AG09319 (cell line): ENCODE measurements around the gene PSMD14.
"Not testable (repeated sequence)": the region's sequence is repeated elsewhere in the genome, so short reads cannot be mapped to it uniquely, and the experiment has no call there.

Experiments used
- DNase-seq: peaks from one replicate; pipeline ENCODE4 v3.0.0-alpha.2; 2010; ENCODE audit warnings: low read depth; ENCODE audit errors: extremely low read depth
- TF ChIP-seq, protein P1 (sequence below): IDR thresholded peaks from 2 replicates; pipeline ENCODE4 v1.5.1; 2011; ENCODE audit warnings: low read depth, mild to moderate bottlenecking, inconsistent platforms, low read length, moderate library complexity

The PSMD14 gene

GRCh38 chr2:161355983-161356382 lies 47.8 kb downstream of the PSMD14 start:
- TF ChIP-seq, protein P1, sequence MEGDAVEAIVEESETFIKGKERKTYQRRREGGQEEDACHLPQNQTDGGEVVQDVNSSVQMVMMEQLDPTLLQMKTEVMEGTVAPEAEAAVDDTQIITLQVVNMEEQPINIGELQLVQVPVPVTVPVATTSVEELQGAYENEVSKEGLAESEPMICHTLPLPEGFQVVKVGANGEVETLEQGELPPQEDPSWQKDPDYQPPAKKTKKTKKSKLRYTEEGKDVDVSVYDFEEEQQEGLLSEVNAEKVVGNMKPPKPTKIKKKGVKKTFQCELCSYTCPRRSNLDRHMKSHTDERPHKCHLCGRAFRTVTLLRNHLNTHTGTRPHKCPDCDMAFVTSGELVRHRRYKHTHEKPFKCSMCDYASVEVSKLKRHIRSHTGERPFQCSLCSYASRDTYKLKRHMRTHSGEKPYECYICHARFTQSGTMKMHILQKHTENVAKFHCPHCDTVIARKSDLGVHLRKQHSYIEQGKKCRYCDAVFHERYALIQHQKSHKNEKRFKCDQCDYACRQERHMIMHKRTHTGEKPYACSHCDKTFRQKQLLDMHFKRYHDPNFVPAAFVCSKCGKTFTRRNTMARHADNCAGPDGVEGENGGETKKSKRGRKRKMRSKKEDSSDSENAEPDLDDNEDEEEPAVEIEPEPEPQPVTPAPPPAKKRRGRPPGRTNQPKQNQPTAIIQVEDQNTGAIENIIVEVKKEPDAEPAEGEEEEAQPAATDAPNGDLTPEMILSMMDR, result no peak
- no peak for DNase-seq

DNA sequence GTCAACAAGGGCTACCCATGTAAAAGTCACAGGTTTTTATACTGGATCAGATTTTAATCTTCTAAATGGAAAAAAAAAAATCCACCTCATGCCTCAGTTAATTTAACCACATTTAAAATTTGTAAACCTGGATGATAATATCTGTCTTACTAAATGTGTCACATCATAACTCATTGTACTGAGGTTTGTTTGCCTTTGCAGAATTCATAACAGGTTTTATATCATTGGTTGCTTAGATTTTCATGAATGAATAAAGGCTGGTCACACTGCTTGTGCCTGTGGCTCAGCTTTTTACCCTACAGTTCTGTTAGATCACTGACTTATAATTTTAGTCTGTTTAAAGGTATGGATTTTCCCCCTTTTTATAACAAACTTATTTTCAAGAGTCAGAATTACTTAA lies 48.9 kb downstream of the PSMD14 start:
- DNase-seq, result no peak
- TF ChIP-seq, protein P1, result no peak

DNA sequence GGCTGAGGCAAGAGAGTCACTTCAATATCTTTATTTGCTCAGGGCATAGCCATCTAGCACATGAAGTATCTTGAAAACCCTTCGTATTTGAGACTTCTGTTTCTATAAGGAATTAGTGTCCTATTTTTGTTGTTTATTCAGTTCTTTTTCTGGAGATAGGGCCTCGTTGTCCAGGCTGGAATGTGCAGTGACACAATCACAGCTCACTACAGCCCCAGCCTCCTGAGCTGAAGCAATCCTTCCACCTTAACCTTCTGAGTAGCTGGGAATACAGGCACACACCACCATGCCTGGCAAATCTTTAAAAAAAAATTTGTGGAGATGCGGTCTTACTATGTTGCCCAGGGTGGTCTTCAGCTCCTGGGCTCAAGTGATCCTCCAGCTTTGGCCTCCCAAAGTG lies 50.6 kb downstream of the PSMD14 start:
- TF ChIP-seq, protein P1, result no peak
- no peak for DNase-seq

DNA sequence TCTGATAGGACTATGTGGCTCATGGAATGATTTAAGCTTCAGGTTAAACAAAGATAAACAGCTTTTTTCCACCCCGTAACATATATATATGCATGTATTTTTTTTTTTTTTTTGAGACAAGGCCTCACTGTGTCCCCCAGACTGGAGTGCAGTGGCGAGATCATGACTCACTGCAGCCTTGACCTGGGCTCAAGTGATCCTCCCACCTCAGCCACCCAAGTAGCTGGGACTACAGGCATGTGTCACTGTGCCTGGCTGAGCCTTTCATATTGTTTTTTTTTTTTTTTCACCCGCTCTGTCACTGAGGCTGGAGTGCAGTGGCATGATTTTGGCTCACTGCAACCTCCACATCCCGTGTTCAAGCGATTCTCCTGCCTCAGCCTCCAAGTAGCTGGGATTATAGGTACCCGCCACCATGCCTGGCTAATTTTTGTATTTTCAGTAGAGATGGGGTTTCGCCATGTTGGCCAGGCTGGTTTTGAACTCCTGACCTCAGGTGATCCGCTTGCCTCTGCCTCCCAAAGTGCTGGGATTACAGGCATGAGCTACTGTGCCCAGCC lies 52.0 kb downstream of the PSMD14 start:
- not testable (repeated sequence) for DNase-seq

- no peak for DNase-seq
- TF ChIP-seq, protein P1, result no peak
Measured at GRCh38 chr2:161362568-161363166, 54.4 kb downstream of the PSMD14 start.

- TF ChIP-seq, protein P1, result no peak
- DNase-seq, result no peak
Measured at GRCh38 chr2:161367675-161368074, 59.5 kb downstream of the PSMD14 start.

GRCh38 chr2:161369311-161369710 lies 61.1 kb downstream of the PSMD14 start:
- TF ChIP-seq, protein P1, result no peak

GRCh38 chr2:161370981-161371380 lies 62.8 kb downstream of the PSMD14 start:
- DNase-seq, result no peak
- TF ChIP-seq, protein P1, result no peak

More at GRCh38 chr2:161369311-161369710, 61.1 kb downstream of the PSMD14 start:
- no peak for DNase-seq
